HG03432 (cell line): Measurements from ENCODE around the gene SOBP.

Source experiments
- ATAC-seq: cut with Tn5 transposase; IDR thresholded peaks from one replicate; pipeline ENCODE4 v1.9.1; 2021; ENCODE audit warnings: mild to moderate bottlenecking, moderate library complexity; ENCODE audit not compliant: unreplicated experiment

The SOBP gene

DNA sequence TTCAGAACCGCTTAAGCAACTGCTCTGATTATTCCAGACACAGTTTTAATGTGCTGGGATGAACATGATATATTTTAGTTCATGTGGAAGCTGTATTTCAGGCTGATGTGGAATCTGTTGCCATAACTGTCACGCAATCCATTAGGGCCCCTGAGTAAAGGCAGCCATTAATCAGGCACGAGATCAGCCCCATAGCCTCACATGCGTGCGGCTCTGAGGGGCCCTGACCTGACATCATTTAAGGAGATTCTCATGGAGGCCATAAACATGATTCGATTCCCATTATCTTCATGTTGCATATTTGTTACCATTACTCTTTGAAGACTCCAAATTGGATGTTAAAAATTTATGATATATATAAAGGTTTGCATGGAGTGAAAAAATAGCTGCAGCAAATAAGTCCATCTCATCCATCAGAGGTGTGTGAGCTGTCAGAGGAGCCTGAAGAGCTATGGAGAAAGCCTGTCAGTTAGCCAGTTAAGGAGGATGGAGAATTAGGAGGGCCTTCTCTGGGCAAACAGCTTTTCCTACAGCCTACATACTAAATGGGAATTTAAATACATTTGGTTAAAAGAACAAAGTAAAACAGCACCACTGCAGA, 89.6 kb downstream of the SOBP start:
- no peak for ATAC-seq

DNA sequence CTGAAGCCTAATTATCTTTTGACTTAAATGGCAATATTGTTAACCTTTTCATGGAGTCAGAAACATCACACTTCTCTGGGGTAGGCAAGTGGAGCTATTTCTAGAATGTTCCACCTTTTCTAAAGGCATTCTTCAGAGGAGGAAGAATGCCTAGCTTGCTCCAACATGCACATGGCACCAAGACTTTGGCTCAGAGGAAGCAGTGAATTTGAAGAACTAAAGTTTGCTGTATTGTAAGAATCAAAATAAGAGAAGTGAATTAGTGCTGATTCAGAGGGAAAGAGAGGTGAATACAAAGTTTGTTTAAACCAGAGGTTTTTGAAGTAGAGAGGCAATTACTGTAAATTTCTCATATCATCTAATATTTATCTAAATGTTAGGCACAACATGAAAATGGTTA, 92.2 kb downstream of the SOBP start:
- no peak for ATAC-seq

DNA sequence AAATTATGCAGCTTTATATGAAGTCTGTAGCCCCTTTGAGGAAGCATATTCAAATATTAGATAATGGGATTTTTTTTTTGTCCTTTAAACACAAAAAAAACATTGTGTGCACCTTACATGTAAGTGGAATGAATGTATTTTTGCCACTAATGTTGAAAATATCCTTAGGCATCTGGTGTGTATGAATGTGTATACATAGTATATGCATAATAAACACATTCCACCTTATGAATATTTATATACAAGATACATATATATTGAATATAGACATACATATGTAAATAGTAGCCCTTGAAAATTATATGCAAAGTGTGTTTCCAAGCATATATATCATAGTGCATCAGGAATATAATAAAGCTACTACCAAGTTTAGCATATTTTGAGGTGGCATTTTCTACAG, 94.8 kb downstream of the SOBP start:
- ATAC-seq: no peak

DNA sequence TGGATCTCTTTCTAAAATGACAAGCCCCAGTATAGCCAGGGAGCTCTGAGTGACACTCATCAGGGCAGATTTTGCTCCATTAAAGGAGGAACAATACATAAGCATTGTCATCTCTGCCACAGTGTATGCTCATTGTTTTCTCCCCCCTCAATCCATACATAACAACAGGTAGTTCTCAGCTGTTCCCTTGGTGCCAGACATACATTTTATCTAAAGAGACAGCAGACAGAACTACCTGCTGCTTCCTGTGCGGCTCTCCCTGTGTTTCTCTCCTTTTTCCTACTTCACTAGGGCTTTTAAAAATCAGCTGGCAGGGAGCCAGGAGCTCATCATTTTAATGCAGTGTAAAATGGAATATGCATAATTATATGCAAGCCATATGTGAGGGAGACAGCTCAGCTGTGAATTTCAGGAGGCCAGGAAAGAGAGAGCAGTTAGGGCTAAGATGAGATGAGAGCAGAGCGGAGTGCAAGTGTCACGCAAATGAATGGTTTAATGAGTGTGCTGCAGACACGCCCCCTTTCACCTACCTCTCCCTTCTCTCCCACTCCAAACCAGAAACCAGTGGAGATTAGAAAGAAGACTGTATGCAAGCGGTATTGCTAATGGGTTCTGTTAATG, 96.0 kb downstream of the SOBP start:
- no peak for ATAC-seq

DNA sequence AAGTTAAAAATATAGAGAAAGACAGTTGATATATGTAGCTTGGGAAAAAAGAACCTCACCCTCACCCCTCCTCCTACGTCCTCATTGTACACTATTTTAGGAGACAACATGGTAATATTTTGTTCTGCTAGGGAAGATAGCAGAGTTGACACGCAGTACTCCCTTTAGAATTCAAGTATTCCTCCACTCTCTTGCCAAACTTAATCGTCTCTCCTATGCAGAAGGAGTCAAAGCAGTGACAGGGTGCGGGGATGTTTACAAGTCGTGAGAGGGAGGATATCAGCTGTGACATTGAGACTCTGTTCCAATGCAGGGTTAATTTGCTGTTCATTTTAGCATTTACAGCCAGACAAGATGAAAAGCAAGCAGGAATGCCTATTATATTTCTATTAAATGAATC, 97.5 kb downstream of the SOBP start:
- ATAC-seq: no peak

DNA sequence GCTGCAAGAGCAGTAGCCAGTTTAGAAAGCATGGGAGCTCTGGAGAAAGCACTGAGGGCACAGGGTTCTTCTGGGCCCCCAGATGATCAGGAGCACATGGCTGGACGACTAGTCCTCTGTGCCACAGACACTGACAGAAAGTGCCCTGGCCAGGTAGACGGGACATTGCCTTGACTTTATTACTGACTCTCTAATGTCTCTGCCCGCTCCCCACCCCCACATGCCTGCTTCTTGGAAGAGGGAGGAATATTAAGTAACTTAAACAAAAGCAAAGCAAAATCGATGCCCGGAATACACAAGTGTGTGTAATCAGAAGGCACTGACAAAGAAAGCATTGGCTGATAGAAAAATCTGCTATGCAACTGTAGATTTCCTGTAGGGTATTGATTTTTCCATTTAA, 99.3 kb downstream of the SOBP start:
- no peak for ATAC-seq

DNA sequence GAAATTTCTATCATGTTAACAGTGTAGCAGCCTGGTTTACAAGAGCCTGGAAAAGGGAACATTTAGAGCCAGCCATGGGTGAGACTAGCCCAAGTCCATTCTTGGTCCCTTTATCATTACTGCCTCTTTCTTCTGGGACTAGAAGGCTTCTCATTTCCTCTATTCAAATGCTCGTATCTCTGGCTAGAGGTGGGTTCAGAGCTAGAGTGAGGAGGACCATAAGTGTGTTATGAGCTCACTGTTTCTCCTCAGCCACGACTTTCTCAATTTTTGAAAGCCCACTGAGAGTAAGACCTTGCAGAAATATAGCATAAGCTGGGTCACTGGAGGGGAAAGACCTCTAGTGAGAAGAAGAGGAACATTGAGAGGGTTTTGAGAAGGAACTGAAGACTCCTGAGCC, 100.0 kb downstream of the SOBP start:
- ATAC-seq: no peak

DNA sequence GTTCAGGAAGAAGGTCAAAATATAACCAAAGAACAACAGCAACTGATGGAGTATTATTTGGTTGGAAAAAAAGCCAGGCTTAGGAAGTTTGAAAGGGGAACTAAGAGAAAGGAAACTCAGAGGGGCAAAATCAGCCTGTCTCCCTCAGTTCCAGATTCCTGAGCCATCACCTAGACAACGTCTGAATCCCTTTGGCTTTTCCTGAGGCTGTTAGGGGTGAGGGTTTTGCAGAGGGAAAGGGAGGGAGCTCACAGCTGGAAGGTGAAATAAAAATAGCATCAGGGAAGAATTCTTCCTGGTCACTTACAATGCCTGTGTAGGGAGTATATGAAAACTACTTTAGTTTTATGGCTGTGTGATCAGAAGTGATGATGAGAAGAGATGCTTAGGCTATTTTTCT, 100.5 kb downstream of the SOBP start:
- no peak for ATAC-seq

DNA sequence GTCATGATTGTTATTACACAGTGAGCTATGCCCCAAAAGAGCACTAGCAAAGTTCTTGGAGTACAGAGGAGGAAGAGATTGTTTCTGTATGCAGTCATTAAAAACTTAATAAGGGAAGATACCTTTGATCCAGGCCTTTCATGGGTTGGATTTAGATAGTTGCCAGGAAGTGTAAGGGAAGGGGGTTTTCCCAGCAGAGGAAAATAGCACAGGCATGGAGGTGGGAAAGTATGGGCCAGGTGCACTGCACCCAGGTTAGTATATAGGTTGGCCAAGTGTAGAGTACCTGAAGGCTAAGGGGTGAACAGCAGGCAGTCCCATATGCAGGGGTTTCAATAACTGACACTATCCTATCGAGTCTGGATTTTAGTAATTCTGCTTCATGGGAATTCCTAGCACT, 101.4 kb downstream of the SOBP start:
- no peak for ATAC-seq

DNA sequence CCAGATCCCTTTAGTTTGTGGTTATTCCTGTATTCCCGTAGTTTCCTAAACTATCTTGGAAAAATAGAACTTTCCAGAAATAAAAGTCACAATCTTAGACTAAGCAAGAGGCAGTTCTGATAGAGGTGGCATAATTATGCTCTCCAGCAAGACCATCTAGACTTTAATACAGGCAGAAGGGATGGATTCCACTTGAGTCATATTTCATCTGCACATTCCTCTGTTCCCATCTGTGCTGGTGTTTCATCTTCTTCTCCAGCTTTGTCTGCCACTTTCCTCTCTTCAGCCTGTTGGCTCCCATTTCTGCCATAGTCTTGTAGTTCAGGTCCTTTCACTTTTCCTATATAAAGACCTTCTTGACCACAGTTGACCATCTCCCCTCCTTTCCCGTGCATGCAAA, 102.9 kb downstream of the SOBP start:
- ATAC-seq: no peak

DNA sequence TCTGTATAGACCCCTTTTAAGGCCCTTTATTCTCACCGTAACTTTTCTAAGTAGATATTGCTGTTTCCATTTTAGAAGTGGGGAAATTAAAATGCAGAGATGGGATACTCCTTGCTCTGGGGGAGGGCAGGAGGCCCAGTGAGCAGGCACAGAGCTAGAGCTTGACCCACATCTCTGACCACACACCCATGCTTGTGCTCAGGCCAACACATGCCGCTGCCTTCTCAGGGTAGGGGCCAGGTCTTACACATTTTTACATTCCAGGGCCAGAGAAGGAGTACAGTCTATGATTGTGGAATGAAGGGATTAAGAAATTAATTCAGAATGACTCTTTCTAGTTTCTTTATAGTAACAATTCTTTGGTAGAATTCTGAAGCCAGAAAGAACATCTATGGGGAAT, 104.8 kb downstream of the SOBP start:
- ATAC-seq: no peak

DNA sequence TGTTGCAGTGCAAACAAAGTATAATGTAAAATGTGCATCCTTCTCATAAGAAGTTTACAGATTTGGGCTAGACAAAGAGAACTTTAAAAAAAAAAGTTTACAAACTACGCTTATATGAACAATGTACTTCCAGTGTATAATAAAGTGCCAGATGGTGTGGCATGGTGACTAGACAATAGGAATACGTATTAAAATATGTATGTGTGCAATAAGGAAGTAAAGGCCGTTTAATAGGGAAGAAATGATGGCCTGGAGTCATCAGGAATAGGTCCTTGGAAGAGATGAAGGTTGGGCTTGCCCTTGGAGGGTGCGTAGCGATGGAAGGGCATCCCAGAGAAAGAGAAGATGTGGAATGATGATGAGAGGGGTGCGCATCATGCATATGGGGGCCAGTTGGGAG, 108.2 kb downstream of the SOBP start:
- ATAC-seq: no peak

DNA sequence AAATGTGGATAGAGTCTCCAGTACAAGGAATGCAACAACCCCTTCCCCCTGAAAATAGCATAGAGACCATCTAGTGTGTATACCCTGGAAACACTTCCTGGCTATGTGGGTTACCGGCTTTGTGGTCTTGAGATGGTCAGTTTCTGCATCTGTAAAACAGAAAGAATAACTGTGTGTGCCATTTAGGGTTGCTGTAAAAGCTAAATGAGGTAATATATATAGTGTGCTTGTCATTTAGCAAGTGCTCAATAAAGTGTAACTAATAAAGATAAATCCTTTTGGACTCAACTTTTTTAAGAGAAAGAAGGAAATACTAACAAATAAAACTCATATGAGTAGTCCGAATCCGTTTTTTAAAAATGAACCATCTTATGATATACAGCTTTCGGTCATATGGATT, 109.1 kb downstream of the SOBP start:
- ATAC-seq: no peak

DNA sequence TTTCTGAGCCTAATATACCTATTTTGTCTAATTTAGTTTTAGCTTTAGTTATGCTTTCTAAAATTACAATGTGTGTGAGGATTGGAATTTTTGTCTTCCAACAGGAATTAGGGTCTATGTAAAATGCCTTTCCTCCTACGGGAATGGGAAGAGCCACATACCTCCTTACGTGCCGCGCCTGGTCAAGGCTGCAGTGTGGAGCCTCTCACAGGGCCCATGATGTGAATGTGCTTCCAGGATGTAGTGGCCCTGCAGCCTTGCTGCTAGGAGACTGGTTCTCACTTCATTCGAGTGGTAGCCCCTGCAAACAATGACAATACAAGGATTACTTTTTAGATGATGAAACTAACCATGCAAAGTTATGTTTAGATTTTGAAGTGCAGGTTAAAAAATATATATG, 110.2 kb downstream of the SOBP start:
- no peak for ATAC-seq

DNA sequence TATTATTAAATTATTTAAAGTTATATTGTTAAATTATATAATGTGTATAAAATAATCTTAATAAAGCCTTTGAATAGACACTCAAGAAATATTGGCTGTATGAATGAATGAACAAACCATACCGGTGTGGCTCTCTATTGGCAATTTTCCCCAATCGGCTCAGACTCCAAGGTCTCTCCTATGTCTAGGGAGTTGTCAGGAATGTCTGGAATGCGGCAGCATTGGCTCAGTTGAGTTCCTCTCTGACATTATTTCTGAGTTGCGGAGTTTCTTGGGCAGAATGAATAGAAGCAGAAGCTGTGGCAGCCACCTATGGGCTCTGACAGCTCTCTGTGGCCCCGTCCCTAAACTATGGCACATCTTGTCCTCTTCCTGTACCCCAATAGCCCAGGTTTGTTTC, 111.0 kb downstream of the SOBP start:
- no peak for ATAC-seq

DNA sequence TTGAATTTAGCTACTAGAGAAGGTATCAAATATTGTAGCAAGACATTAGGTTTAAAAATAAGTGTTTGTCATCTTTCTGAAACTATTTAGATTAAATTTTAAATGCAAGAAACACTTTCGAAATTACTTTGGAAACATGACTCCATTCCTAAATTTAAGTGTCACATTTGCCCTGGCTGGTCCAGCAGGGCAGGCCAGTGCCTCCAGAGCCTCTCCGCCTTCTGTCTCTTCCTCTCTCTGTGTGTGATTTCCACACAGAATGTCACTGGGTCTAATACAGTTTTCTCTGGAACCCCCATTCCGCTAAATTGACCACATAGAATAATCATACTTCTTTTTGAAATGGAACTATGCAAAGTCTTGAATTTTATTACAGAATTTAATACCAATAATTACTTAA, 111.5 kb downstream of the SOBP start:
- no peak for ATAC-seq

DNA sequence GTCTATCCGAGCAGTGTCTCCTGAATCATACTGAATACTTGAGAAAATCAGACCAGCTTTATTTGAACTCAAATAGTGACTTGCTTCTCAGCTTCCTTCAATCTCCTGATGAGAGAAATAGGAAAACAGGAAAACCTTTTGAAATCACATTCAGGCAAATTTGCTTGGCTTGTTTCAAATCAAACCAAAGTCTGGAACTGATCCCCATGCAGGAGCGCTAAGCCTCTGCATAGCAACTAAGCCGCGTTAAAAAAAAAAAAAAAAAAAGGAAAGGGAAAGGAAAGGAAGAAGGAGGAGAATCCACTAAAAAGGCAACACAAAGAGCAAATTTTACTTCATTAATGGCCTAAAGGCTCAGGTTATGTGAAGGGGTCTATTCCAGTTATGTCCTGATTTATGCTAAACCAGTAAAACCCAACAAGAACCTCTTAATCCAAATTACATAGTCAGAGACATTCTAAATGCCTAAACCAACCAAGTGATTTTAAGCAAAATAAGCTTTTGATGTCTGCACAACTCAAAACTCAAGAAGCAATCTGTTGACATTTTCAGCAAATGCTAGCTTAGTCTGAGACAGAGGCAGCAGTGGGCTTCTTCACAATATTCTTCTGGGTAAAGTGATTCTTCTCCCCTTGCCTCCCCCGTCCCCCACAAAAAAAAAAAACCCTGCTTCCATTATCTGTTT, 112.5 kb downstream of the SOBP start:
- no peak for ATAC-seq

DNA sequence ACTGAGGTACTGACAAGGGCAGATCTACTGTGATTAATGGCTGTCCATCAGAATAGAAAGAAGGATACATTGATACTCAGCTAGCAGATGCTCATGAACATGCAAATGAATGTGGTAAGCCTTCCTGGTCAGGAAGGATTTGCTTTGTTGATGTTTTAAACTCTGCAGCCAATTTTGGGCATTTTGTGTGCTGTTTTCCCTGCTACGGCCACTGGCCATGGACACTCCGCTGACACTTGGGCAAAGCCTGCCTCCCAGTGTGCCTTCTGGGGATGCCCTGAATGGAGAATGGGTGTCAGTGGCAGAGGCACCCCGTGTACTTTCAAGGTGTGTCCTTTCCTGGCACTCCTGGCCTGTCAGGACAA, 113.1 kb downstream of the SOBP start:
- ATAC-seq: no peak

DNA sequence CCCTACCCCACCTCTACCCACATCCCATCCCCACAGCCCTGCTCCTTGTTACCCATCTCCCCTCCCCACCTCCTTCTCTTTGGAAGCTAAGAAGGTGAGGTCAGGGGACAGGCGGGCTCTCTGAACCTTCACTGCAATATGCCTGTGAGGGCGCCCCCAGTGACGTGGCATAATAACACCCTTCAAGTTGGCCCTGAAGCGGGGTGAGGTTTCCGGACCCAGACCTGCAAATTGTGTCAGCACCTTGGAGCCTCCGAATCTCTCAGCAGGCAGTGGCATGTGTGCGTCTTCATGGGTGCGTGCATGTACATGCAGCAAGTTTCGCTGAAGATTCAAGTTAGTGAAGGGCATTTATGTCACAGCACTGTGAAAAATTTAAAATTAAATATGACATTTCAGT, 114.6 kb downstream of the SOBP start:
- ATAC-seq: no peak

DNA sequence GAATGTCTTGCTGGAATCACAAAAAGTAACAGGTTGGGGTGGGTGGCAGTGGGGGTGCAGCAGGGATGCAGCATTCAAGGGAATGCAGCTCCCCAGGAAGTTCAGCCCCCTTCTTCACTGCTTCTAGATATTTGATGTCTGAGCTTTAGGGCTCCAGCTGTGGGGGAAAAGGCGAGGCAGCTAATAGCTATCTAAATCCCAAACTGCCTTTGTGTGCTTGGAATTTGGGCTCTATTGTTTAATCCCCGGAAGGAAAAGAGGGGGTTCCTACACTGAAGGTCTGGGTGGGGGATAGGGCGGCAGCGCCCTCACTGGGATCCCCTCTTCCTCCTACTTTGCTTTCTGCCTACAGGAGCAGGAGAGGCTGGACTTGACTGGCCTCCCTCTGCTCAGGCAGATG, 116.5 kb downstream of the SOBP start:
- no peak for ATAC-seq

DNA sequence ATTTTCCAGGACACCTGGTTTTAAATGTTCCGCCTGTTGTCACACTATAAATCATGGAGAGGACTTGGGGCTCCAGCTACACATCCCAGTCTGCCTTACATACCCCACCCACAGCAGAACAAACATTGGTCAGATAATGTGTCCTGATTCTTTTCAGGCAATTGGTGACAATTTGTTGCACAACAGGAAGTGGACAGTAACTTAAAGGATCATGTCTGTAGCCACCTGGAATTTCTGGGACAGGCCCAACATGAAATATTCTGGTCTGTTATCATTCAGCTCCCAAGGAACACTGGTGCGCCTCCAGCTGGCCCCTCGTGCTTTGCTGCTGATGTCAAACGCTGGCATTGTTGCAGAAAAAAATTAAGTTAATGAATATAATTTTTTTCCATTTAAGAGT, 117.2 kb downstream of the SOBP start:
- no peak for ATAC-seq

DNA sequence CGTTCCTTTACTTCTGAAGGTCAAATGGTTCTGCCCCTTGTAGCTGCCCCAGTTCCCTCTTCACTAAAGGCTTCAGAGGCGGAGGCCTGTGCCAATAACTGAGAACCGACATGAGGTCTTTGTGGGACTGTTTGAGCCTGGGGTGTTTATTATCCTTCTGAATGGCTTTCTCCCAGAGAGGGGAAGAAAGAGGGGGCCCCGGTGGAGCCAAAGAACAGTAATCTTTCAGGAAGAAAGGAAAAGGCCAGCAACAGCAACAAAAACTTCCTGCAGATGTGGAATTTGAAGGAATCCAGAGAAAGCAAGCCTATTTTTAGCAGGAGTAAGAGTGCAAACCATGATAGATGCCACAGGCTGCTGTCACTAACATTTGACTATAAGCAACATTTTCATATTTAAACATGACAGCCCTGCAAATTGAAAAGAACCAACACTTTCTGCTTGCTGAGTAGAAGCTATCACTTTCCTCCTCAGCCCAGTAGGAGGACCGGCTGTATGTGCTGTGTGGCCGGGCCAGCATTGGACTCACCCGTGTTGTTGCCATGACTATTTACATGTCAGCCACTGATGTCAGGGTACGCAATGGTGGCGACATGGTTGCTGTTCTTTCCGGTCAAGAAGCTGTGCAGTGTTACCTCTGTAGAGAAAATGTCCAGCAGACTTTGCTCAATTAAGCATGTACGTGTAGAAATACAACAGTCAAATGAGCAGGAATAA, 121.3 kb downstream of the SOBP start:
- ATAC-seq: no peak
